Left kidney (tissue), 8 donors: Measurements from ENCODE around the gene APH1A. TPM values are rescaled to one million over a fixed set of nuclear protein-coding genes. Genes with fewer than 3 reads are reported as not detected.
"Not testable (repeated sequence)": the region's sequence is repeated elsewhere in the genome, so short reads cannot be mapped to it uniquely, and the experiment has no call there.

Experiments
- DNase-seq: peaks from one replicate; pipeline ENCODE4 v3.0.0-alpha.2; 2013
- long read RNA-seq, 8 donors: transcript quantifications; one replicate each; lab custom pipeline, GENCODE V29; 2026
- polyA plus RNA-seq: library from polyadenylated mRNA; unstranded; fragments of 120-200 nt; gene quantifications from one replicate; pipeline ENCODE4 v1.2.1, GENCODE V29; 2013; ENCODE audit not compliant: insufficient read length

The APH1A gene
- 184 TPM for polyA plus RNA-seq
- long read RNA-seq, donor 1, transcript APH1A-202 (6 exons, 2,353 nt) = major isoform, 62 of 170 reads
- long read RNA-seq, donor 1, transcript APH1A-203 (7 exons, 1,713 nt) = minor isoform, 22 of 170 reads
- long read RNA-seq, donor 1, partial matches to known transcripts = 18 of 170 reads
- long read RNA-seq, donor 1, other reads (novel, unspliced or antisense) = 68 of 170 reads
- long read RNA-seq, donor 2, transcript APH1A-203 (7 exons, 1,713 nt) = minor isoform, 19 of 133 reads
- long read RNA-seq, donor 2, transcript APH1A-202 (6 exons, 2,353 nt) = major isoform, 42 of 133 reads
- long read RNA-seq, donor 2, partial matches to known transcripts = 8 of 133 reads
- long read RNA-seq, donor 2, other reads (novel, unspliced or antisense) = 64 of 133 reads
- long read RNA-seq, donor 3, transcript APH1A-203 (7 exons, 1,713 nt) = minor isoform, 15 of 49 reads
- long read RNA-seq, donor 3, transcript APH1A-202 (6 exons, 2,353 nt) = major isoform, 33 of 49 reads
- long read RNA-seq, donor 3, partial matches to known transcripts = 0 of 49 reads
- long read RNA-seq, donor 3, other reads (novel, unspliced or antisense) = 0 of 49 reads
- long read RNA-seq, donor 4, partial matches to known transcripts = 0 of 1 reads
- long read RNA-seq, donor 4, other reads (novel, unspliced or antisense) = 0 of 1 reads
- long read RNA-seq, donor 5, transcript APH1A-203 (7 exons, 1,713 nt) = minor isoform, 39 of 1,136 reads
- long read RNA-seq, donor 5, transcript APH1A-202 (6 exons, 2,353 nt) = major isoform, 66 of 1,136 reads
- long read RNA-seq, donor 5, partial matches to known transcripts = 985 of 1,136 reads
- long read RNA-seq, donor 5, other reads (novel, unspliced or antisense) = 45 of 1,136 reads
- long read RNA-seq, donor 6, transcript APH1A-203 (7 exons, 1,713 nt) = minor isoform, 36 of 87 reads
- long read RNA-seq, donor 6, transcript APH1A-202 (6 exons, 2,353 nt) = major isoform, 51 of 87 reads
- long read RNA-seq, donor 6, partial matches to known transcripts = 0 of 87 reads
- long read RNA-seq, donor 6, other reads (novel, unspliced or antisense) = 0 of 87 reads
- long read RNA-seq, donor 7, transcript APH1A-202 (6 exons, 2,353 nt) = major isoform, 81 of 672 reads
- long read RNA-seq, donor 7, transcript APH1A-203 (7 exons, 1,713 nt) = minor isoform, 42 of 672 reads
- long read RNA-seq, donor 7, partial matches to known transcripts = 541 of 672 reads
- long read RNA-seq, donor 7, other reads (novel, unspliced or antisense) = 8 of 672 reads
- long read RNA-seq, donor 8, transcript APH1A-203 (7 exons, 1,713 nt) = minor isoform, 11 of 63 reads
- long read RNA-seq, donor 8, transcript APH1A-202 (6 exons, 2,353 nt) = major isoform, 25 of 63 reads
- long read RNA-seq, donor 8, partial matches to known transcripts = 12 of 63 reads
- long read RNA-seq, donor 8, other reads (novel, unspliced or antisense) = 15 of 63 reads

GRCh38 chr1:150268705-150269403 lies at the start of gene APH1A:
Gene APH1A, minus strand, starts transcription at chr1:150269016. Its CDS starts 206 bp downstream, at chr1:150268810.
- DNase-seq = peak; percentile 96

GRCh38 chr1:150314691-150315090 lies 45.9 kb upstream of the APH1A start:
- DNase-seq = not testable (repeated sequence)

- no peak for DNase-seq
Observed at GRCh38 chr1:150311762-150312161, 42.9 kb upstream of the APH1A start.

- no peak for DNase-seq
Observed at GRCh38 chr1:150309758-150310508, 41.1 kb upstream of the APH1A start.

GRCh38 chr1:150308585-150308984 lies 39.8 kb upstream of the APH1A start:
- DNase-seq = not testable (repeated sequence)

- DNase-seq = no peak
Observed at GRCh38 chr1:150302902-150303301, 34.1 kb upstream of the APH1A start.

DNA sequence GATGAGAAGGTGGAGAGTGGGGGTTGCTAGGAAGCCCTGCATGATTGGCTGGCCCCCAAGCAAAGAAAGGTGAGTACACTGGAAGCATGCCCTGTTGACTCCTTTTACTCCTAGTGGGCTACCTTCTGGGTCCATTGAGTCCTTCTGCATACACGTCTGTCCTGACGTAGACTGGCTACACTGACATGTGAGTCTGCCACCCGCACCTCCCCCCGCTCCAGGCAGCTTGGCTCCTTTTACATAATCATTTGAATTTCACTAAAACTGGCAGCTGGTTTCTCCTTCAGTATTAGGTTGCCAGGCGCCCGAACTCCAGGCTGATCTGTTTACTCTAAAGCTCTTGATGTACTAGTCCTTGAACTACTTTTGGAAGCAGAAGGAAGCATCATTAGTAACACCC lies 33.5 kb upstream of the APH1A start:
- DNase-seq = no peak

GRCh38 chr1:150299716-150300115 lies 30.9 kb upstream of the APH1A start:
- DNase-seq = no peak

DNA sequence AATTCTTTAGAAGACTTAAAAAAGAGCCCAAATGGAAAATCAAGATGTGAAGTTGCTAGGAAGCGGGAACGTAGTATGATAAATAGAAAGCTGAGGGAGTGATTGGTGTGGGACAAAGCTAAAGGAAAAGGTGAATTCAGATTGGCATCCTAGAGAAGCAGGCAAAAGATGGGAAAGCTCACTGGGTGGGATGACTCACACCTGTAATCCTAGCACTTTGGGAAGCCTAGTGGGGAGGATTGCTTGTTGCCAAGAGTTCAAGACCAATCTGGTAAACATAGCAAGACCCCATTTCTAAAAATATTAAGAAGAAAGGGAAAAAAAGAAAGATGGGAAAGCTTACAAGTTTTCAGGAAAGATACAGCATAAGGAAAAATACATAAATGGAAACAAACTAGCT lies 26.7 kb upstream of the APH1A start:
- no peak for DNase-seq

- DNase-seq = peak; percentile 96
Observed at GRCh38 chr1:150293433-150294253, 24.8 kb upstream of the APH1A start, which contains the start of gene MRPS21. Gene MRPS21, plus strand, starts transcription at chr1:150293861. Its CDS starts 506 bp downstream, at chr1:150294367.

GRCh38 chr1:150288822-150289221 lies 20.0 kb upstream of the APH1A start:
- DNase-seq = no peak

DNA sequence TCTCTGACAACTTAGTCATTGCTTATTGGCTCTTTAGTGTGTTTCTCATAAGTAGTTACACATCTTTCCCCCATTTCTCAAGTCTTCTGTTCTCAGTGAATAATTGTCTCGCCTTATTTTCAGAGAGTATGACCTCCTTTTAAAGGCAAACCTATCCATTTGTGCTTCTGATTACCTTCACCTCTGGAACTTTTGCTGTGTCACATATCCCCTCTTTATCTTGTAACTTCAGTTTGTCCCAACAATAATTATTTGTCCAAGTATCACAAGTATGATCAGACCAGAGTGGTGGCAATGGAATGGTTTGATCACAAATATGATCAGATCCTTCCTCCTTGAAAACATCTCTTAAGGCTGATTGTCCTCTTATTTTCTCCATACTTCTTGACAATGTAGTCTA lies 19.6 kb upstream of the APH1A start:
- no peak for DNase-seq

GRCh38 chr1:150283260-150283659 lies 14.4 kb upstream of the APH1A start:
- DNase-seq = no peak

GRCh38 chr1:150282558-150282958 lies 13.7 kb upstream of the APH1A start:
- no peak for DNase-seq

GRCh38 chr1:150281758-150282557 lies 13.1 kb upstream of the APH1A start, which contains the start of gene CIART:
Gene CIART, plus strand, starts transcription at chr1:150282554. Its CDS starts 714 bp downstream, at chr1:150283268.
- peak; percentile 95 for DNase-seq

- no peak for DNase-seq
Observed at GRCh38 chr1:150281221-150281757, 12.5 kb upstream of the APH1A start.

GRCh38 chr1:150280138-150280707 lies 11.4 kb upstream of the APH1A start:
- no peak for DNase-seq

DNA sequence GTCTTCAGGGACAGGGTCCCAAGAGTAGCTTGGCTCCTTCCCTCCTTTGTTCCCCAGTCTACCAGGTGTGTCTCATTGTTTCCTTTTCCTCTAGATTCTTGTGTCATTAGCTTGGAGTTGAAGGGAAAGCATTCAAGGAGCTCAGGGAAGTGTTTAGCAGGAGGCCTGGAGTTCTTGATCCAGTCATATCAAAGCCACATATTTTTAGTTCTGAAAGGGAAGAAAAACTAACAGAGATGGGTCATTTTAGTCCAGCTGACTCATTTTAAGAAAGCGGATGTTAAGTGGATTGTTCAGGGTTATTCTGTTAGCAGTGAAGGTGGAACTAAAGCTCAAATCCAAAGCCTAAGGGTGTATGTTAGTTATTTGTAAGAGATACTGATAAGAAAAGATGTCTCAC lies 4.5 kb upstream of the APH1A start:
- no peak for DNase-seq
